Occipital lobe (tissue), 2 donors: Measurements from ENCODE around the gene RRP36. TPM values are rescaled to one million over a fixed set of nuclear protein-coding genes. Genes with fewer than 3 reads are reported as not detected.

Experiments
- DNase-seq: peaks from one replicate; lab custom pipeline; 2025; lab: John Stamatoyannopoulos, UW
- total RNA-seq: library from RNA; depleted of rRNA; stranded (reverse); fragments of >200 nt; gene quantifications from one replicate; pipeline ENCODE4 v1.2.3, GENCODE V29; 2014

Gene RRP36
- total RNA-seq, 1 donor from 2014 or later = 52.3 TPM

DNA sequence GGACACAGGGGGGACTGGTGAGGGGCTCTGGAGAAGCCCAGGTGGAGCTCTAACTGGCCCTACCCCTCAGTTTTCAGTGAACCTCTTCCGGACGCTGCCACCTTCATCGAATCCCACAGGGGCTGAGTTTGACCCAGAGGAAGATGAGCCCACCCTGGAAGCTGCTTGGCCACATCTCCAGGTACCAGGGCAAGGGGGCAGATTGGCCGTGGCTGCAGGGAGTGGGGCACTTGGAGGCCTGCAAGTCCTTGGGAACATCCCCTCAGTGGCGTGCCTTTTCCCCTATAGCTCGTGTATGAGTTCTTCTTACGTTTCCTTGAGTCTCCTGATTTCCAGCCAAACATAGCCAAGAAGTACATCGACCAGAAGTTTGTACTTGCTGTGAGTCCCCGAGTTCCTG lies 14.3 kb upstream of the RRP36 start:
- no peak for DNase-seq

DNA sequence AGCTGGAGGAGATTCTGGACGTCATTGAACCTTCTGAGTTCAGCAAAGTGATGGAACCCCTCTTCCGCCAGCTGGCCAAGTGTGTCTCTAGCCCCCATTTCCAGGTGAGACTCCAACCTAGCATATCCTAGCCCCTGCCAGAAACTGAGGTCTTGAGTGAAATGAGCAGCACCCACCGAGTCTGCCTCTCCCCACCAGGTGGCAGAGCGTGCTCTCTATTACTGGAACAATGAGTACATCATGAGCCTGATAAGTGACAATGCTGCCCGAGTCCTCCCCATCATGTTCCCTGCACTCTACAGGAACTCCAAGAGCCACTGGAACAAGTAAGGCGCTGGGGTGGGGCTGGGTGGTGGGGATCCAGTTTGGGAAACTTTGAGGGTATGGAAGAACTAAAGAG lies 12.3 kb upstream of the RRP36 start:
- no peak for DNase-seq

DNA sequence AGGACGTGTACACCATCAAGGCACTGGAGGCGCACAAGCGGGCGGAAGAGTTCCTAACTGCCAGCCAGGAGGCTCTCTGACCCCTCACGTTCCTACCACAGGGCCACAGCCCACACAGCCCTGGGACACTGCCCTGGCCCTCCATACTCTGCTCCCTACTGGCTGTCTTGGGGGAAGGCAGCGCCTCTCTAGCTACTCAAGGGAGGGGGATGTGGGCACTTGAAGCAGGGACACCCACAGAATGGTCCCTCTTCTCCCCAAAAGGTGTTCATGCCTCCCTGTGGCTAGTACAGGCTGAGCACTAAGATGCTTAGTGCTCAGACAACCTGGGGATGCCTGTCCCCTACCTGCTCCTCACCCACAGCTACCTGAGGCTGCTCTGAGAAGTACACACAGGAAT lies 10.2 kb upstream of the RRP36 start:
- no peak for DNase-seq

DNA sequence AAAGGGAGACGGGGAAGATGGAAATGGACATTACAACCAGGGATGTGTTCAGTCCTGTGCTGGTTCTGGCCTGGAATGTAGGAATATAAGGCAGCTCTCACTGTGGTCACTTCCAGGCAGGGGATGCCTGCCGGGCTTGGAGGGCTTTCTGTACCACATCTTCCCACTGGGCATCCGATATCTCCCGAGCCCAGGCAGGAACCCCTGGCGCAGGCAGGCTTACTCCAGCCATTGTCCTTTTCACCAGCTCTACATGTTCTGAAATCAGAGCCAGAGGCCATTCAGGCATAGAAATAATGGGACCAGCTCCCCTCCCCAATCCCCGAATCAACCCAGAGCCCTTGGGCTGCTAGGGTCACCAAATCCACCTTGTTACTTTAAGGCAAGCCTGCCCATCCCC lies 9.1 kb upstream of the RRP36 start:
- DNase-seq = no peak

DNA sequence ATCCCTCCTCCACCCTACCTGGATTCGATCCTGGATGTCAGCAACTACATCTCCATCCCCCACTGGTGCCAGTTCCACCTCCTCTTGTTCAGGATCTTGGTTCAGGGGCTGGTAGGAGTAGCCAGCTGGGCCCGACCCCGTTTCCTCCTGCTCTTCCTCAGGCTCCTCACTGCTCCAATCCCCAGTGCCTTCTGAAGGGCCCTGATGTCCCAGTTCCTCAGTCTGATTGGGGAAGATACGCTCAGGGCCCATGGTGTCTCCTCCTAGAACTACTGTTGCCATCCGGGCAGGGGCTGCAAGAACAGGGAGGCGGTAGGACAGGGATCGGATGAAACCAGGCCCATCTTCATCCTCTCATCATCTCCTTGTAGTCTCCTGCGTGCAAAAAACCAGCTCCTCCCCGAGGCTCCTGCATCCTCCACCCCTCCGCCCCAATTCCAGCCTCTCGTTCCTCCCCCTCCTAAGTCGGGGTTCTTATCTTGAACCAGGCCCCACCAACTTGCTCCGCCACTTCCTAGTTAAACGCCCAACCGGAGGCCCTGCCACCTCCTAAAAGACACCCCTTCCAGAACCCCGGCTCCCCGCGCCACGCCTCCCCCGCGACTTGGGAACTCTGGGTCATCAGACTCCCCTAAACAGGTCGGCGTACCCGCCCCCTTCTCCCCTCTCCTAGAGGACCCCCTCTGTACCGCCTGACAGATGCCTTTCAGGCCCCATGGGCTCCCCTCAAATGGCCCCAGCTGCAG lies 8.2 kb upstream of the RRP36 start:
- no peak for DNase-seq

DNA sequence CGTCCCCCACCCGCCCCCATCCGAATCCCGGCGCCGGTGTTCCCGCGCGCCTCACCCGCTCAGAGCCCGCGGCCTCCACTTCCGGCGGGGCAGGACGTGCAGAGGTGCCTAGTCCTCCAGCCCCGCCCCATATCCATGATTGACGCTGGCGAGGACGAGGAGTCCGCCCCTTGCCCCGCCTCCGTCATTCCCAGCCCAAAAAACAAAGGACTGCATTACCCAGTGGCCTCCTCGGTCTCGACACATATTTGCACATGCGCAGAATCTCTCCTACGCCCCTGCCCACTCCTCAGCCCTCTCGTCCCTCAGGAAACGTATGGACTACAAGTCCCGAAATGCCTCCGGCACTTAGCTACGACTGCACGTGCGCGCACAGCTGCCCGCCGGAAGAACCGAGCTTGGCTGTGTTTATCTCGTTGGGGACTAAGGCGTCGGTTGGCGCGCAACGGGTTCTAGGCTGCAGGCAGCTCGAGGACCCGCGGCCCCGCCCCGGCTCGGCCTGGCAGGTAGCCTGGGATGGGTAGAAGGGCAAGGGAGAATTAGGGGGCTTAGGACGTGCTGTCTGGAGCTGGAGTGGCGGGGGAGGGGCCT lies 7.5 kb upstream of the RRP36 start, which contains the start of the genes KLHDC3 and MEA1:
KLHDC3 (plus strand) TSS at position 407 of the 591 bp plus-strand sequence. CDS start 2,944 bp downstream, outside the sequence.
MEA1 (minus strand) TSS at position 104 of the 591 bp plus-strand sequence. CDS start 133 bp downstream, outside the sequence.
- DNase-seq = peak; percentile 99

DNA sequence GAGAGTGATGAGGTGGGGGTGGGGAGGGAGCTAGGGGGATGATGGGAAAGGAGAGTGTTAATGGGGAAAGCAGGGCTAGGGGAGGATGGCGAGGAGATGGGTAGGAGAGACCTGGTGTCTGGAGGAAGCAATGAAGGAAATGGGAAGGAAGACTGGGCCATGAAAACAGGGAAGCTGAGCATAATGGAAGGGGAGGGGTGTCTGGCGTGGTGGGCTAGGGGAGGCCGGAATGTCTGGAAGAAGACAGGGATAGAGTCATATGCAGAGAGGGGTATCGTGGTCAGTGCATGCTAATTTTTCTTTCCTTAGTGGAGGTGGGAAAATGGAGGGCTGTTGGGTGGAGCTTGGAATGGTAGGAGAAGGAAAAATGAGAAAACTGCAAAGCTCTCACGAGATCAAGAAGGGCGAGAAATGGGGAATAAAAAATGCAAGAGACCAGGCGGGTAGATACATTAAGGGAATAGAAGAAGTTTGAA lies 7.0 kb upstream of the RRP36 start:
- no peak for DNase-seq

DNA sequence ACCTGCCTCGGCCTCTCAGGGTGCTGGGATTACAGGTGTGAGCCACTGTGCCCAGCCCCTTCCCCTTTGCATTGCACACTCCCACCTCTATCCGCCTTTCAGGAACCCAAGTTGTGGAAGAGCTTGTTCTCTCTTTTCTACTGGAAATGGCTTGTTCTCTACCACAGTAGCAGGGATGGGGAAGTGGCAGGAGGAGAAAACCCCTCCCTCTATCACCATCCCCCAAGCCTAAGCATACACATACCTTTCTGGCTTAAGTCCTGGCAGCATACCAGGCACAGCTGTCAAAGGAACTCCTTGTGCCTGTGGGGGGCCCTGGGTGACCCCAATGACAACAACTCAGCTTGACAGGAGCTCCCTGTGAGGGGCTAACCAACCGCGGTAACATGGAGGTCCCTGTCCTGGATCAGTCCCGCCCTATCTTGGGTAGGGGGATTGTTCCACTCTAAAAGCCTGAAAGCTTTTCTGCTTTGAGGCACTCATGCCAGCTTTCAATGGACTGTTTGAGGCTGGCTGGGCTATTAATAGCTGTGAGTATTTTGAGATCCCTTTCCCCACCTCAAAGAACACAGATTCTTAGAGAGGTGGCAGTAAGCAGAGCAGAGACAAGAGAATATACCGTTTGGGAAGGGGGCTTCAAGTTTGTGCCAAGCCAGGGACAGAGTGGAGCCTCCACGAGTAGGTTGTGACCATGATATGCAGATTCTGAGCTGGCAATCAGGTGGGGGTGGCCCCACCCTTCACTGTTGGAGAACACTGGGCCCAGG lies 5.1 kb upstream of the RRP36 start:
- DNase-seq = no peak

DNA sequence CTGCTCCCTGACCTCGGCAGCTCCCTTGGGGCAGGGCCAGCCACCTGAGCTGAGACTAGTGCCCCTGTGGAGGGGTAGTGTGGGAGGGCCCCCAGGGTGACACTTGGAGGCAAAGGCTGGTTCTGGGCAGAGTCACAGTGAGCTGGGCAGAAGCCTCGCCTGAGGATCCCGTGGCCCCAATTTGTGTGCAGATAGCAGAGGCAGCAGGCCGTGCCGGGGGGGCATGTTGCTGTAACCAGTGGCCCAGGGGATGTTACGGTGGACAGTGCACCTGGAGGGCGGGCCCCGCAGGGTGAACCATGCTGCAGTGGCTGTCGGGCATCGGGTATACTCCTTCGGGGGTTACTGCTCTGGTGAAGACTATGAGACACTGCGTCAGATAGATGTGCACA lies 4.5 kb upstream of the RRP36 start:
- no peak for DNase-seq

DNA sequence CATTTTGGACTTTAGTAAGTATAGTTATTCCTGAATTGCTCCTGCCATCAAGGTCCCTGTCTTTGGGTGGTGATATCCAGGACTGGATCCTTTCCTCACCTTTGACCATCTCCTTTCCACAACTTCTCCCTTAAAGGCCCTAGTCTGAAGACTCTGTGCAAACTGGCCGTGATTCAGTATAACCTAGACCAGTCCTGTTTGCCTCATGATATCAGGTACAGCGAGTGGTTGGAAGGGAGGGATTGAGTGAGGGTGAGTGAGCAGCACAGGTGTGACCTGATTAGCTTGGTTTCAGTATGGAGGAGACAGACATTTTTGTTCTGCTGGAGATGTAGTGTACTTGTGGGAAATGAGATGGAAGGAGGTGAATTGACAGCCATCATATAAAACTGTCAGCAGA lies 2.3 kb upstream of the RRP36 start:
- no peak for DNase-seq

DNA sequence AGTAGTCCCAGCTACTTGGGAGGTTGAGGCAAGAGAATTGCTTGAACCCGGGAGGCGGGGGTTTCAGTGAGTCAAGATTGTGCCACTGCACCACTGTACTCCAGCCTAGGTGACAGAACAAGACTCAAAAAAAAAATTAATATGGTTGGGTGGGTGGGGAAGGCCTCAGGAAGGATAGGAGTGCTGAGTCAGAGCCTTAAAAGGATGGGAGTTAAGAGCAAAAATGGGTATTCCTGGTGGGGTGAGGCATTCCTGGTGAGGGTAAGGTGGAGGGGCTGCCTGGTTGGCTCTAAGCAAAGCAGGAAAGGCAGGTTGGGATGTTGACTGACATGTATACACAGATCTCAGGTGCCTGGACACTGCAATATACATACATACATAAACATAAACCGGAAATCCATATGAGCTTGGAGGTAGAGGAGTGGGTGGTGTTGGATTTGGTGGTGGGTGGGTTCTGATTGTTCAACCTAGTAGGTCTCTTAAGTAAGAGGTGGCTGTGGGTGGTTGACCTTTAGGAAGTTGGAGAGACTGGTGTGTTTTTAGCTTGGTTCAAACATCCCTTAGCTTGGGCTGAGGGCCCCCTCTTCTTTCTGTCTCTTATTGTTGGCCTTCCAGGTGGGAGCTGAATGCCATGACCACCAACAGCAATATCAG lies 1.2 kb upstream of the RRP36 start:
- DNase-seq = no peak

DNA sequence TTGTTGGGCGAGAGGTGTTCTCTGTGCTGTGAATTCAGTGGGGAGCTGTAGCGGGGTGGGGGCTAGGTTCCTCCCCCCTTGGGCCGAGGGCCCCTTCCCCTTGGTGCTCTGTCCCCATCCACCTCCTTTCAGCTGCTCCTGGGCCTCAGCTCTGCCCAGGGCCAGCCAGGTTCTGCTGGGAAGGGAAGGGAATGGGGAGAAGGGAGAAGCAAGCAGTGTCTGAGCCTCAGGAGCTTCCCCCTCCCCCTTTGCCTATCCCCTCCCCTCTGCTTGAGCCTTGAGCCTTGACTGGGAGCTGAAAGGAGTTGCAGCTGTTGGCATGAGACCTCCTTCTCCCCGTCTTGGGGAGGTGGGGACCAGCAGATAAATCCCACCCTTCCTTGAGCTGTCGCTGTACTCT lies 576 bp upstream of the RRP36 start:
- no peak for DNase-seq

DNA sequence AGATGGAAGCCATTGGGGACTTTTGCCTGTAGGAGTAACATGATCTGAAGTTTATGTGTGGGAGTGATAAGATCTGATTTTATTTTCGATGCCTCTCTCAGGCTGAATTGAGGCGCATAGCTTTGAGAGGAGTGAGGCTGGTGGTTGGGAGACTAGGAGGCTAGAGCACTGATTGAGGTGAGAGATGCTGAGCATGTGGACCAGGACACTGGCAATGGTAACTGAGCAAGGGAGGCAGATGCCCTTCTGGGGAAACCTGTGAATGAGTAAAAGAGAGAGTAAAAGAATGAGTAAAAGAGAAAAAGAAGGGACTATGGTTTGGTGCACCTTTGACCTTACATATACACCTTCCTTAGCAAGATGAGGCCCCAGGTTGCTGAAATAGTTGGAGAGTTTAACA lies 3.0 kb downstream of the RRP36 start:
- no peak for DNase-seq

DNA sequence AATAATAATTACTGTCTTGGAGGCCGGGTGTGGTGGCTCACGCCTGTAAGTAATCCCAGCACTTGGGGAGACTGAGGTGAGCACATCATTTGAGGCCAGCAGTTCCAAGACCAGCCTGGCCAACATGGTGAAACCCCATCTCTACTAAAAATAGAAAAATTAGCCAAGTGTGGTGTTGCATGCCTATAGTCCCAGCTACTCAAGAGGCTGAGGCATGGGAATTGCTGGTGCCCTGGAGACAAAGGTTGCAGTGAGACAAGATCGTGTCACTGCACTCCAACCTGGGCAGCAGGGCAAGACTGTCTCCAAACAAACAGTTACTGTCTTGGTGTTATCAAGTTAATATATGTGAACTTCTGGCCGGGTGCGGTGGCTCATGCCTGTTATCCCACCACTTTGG lies 4.9 kb downstream of the RRP36 start:
- no peak for DNase-seq

DNA sequence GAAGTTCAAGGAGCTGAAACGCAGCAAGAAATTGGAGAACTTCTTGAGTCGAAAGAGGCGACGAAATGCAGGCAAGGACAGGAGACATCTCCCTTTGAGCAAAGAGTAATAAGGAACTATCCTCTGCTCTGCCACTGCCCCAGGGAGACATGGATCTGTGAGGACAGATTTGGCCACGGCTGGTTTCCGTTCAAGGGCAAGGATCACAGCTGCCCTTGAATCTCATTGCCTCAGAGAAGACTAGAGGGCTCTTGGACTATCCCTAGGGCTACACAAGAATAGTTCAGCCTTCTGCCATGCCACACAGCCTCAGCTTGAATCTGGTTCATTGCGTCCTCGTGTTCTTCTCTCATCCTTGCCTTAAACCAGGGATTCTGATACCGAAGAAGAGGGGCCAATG lies 7.7 kb downstream of the RRP36 start:
- DNase-seq = no peak

DNA sequence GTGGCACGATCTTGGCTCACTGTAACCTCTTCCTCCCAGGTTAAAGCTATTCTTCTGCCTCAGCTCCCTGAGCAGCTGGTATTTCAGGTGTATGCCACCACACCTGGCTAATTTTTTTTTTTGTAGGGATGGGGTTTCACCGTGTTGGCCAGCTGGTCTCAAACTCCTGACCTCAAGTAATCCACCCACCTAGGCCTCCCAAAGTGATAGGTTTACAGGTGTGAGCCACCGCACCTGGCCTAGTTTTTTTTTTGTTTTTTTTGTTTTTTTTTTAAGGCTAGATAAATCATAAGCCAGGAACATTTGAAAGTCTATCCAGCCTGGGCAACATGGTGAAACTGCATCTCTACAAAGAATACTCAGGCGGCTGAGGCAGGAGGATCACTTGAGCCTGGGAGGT lies 10.9 kb downstream of the RRP36 start:
- no peak for DNase-seq

DNA sequence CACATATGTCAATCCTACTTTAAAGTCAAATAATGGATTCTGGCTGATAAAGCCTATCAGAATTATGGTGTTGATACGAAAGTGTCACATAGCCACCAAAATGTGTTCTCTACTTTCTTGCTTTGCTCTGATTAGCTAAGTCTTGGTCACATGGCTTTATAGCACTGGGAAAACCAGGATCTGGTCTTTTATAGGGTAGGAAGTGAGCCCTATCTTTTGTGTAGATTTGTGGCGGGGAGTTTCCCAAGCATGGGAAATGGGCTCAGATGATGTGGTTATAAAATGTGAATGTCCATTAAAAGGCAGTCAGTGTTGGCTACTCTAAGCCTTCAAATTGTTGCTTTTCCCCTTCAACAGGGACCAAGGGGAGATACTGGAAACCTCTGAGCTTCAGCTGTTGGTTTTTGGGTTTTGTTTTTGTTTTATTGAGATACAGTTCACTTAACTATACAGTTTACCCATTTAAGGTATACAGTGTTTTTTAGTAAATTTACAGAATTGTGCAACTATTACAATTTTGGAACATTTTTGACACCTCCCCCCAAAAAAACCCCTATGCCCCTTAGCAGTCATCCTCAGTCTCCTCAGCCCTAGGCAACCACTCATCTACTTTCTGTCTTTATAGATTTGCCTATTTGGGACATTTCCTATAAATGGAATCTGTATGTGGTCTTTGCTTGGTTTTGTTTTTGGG lies 12.2 kb downstream of the RRP36 start:
- DNase-seq = no peak

DNA sequence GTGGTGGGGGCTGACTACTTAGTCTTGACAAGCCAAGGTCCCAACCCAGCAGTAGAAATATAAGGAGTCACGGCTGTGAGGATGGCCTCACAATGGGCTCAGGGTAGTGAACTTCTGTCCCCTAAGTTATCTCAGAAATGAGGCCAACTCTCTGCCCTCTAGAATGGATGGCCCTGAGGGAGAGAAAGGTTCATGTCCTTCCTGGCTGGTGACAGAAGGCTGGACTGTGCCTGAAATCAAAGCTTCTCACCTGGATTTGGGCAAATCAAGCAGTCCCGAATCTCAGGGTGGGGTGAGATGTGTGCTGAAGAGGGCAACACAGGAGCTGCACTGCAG lies 12.7 kb downstream of the RRP36 start:
- DNase-seq = no peak

DNA sequence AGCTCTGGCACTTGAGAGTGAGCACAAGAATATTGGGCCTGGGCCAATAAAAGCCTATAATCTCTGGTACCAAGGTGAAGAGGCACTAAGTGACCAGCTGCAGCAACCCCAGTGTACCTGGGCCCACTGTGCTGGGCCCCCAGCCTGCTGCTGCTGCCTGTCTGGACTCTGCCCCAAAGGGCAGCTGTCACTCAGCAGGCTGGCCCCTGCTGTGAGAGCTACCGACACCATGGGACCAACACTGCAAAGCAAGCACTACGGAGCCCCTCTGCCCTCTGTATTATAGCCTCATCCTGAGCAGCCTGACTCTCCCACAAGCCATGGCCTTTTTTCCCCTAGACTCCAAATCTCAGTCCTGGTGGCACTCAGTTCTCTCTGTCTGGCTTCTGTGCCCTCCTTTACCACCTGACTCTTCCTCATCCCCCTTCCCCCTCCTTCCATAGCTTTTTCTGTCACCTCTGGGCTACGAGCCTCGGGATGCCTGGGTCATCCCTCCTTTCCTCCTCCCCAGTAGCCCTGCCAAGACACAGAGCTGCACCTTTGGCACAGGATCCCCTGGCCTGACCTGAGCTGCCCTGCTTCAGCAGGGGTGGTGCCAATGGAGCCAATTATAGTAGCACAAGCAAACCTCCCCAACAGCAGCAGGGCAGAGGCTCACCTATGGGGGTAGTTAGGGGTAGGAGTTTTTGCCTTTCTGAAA lies 14.2 kb downstream of the RRP36 start:
- no peak for DNase-seq

DNA sequence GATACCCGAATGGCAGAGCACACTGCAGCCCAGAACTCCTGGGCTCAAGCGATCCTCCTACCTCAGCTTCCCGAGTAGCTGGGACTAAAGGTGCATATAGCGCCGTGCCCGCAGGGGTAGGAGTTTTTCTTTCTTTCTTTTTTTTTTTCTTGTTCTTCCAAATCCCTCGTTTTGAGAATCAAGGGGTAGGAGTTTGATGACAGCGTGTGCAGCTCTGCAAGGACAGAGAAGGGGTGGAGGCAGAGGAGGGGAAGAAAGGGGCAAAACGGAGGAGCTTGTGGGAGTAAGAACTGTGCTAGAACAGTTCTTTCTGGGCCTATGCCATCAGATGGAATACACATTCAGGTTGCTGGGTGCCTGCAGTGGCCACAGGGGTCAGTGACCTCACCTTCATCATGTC lies 15.3 kb downstream of the RRP36 start:
- no peak for DNase-seq

DNA sequence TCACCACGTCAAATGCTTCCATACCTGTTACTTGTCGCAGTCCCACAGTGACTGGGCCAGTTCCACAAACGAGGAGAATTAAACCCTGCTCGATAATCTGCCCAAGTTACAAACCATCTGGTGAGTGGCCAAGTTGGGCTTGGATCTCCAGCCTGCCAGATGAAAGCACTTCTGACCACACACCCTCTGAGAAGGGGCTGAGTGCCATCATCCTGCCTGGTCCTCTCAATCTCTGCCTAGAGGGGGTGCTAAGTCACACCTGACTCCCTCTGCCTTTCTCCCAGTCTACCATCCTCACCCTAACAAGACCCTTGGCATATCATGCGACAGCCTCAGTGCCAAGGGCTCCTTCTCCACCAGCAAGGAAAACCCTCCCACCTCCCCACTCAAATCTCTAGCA lies 15.8 kb downstream of the RRP36 start:
- no peak for DNase-seq
